Measurements from ENCODE around the gene CER1.

The CER1 gene

DNA sequence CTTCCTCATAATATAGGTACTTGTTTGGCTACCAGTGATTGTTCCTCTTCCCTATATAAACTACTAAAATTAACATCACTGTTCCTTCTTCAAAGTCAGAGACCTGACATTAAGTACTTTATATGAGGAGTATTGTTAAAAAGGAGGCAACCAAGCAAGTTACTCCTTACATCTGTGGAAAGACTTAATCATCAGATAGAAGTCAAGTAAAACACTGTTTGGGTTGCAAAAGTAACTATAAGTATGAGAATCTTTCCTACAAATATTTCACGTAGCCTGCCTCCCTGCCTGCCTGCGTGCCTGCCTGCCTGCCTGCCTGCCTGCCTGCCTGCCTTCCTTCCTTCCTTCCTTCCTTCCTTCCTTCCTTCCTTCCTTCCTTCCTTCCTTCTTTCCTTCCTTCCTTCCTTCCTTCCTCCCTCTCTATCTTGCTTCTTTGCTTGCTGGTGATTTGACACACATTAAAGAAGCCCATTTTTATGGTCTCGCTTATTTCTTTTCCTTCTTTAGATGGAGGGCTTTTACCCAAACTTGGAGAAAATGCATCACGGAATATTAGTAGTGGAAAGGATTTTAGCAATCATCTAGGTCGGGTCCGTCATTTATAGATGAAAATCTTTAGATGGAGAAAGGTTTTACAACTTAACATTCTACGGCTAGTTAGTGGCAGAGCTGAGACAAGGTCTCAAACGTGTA, 3.2 kb downstream of the CER1 start:
- Histone ChIP-seq H3K4me3 (ENCODE audit: insufficient read length, low read depth) (no peak overlapping the region), H3K4me1 (ENCODE audit: insufficient read depth, insufficient read length) (peaks cover 8% of the 10 kb centered on the region), H3K27me3 (ENCODE audit: insufficient read depth, insufficient read length) (peaks cover 74% of the 10 kb centered on the region), H3K9ac (ENCODE audit: insufficient read length, low read depth) (no peak overlapping the region), H3K36me3 (ENCODE audit: insufficient read depth, insufficient read length, low read length) (no peaks in the 10 kb centered on the region), H3K9me3 (ENCODE audit: insufficient read depth, low read length) (no peaks in the 10 kb centered on the region)
- DNase-seq (ENCODE audit: low read depth, low spot score), result no peak
- TF ChIP-seq SUZ12 (IDR thresholded peaks at IDR 0.05; ENCODE audit: extremely low read depth, insufficient read depth, insufficient read length), result no peak
- no peak for TF ChIP-seq YY1 (IDR thresholded peaks at IDR 0.05; ENCODE audit: insufficient read depth, insufficient read length)
- TF ChIP-seq ZNF274 (IDR thresholded peaks at IDR 0.05; ENCODE audit: low read depth, low read length), result no peak

- H3K4me3 ChIP-seq (ENCODE audit: insufficient read length, low read depth), result no peak overlapping the region
- TF ChIP-seq ZNF274 (IDR thresholded peaks at IDR 0.05; ENCODE audit: low read depth, low read length) (no peak), YY1 (IDR thresholded peaks at IDR 0.05; ENCODE audit: insufficient read depth, insufficient read length) (no peak), SUZ12 (IDR thresholded peaks at IDR 0.05; ENCODE audit: extremely low read depth, insufficient read depth, insufficient read length) (no peak)
- no peaks in the 10 kb centered on the region for H3K4me1 ChIP-seq (ENCODE audit: insufficient read depth, insufficient read length)
- peaks cover 32% of the 10 kb centered on the region for H3K27me3 ChIP-seq (ENCODE audit: insufficient read depth, insufficient read length)
- no peaks in the 10 kb centered on the region for H3K36me3 ChIP-seq (ENCODE audit: insufficient read depth, insufficient read length, low read length)
- H3K9me3 ChIP-seq (ENCODE audit: insufficient read depth, low read length), result no peaks in the 10 kb centered on the region
- H3K9ac ChIP-seq (ENCODE audit: insufficient read length, low read depth), result no peak overlapping the region
- DNase-seq (ENCODE audit: low read depth, low spot score), result no peak
Observed at GRCh38 chr9:14715102-14715501, 7.4 kb downstream of the CER1 start.

GRCh38 chr9:14713187-14713767, 9.3 kb downstream of the CER1 start:
- Histone ChIP-seq H3K4me3 (ENCODE audit: insufficient read length, low read depth) (no peak overlapping the region), H3K9ac (ENCODE audit: insufficient read length, low read depth) (no peak overlapping the region), H3K36me3 (ENCODE audit: insufficient read depth, insufficient read length, low read length) (no peaks in the 10 kb centered on the region), H3K9me3 (ENCODE audit: insufficient read depth, low read length) (no peaks in the 10 kb centered on the region), H3K4me1 (ENCODE audit: insufficient read depth, insufficient read length) (no peaks in the 10 kb centered on the region), H3K27me3 (ENCODE audit: insufficient read depth, insufficient read length) (peaks cover 13% of the 10 kb centered on the region)
- no peak for TF ChIP-seq SUZ12 (IDR thresholded peaks at IDR 0.05; ENCODE audit: extremely low read depth, insufficient read depth, insufficient read length)
- TF ChIP-seq ZNF274 (IDR thresholded peaks at IDR 0.05; ENCODE audit: low read depth, low read length), result no peak
- no peak for TF ChIP-seq YY1 (IDR thresholded peaks at IDR 0.05; ENCODE audit: insufficient read depth, insufficient read length)
- no peak for DNase-seq (ENCODE audit: low read depth, low spot score)

- no peak for DNase-seq (ENCODE audit: low read depth, low spot score)
- no peaks in the 10 kb centered on the region for H3K27me3 ChIP-seq (ENCODE audit: insufficient read depth, insufficient read length)
- no peak overlapping the region for H3K9ac ChIP-seq (ENCODE audit: insufficient read length, low read depth)
- no peaks in the 10 kb centered on the region for H3K4me1 ChIP-seq (ENCODE audit: insufficient read depth, insufficient read length)
- H3K4me3 ChIP-seq (ENCODE audit: insufficient read length, low read depth), result no peak overlapping the region
- H3K36me3 ChIP-seq (ENCODE audit: insufficient read depth, insufficient read length, low read length), result no peaks in the 10 kb centered on the region
- peaks cover 12% of the 10 kb centered on the region; the same call in 1 of the 2 replicates for H3K9me3 ChIP-seq (ENCODE audit: insufficient read depth, low read length)
- TF ChIP-seq SUZ12 (IDR thresholded peaks at IDR 0.05; ENCODE audit: extremely low read depth, insufficient read depth, insufficient read length) (no peak), ZNF274 (IDR thresholded peaks at IDR 0.05; ENCODE audit: low read depth, low read length) (no peak), YY1 (IDR thresholded peaks at IDR 0.05; ENCODE audit: insufficient read depth, insufficient read length) (no peak)
Observed at GRCh38 chr9:14710804-14711203, 11.7 kb downstream of the CER1 start.

DNA sequence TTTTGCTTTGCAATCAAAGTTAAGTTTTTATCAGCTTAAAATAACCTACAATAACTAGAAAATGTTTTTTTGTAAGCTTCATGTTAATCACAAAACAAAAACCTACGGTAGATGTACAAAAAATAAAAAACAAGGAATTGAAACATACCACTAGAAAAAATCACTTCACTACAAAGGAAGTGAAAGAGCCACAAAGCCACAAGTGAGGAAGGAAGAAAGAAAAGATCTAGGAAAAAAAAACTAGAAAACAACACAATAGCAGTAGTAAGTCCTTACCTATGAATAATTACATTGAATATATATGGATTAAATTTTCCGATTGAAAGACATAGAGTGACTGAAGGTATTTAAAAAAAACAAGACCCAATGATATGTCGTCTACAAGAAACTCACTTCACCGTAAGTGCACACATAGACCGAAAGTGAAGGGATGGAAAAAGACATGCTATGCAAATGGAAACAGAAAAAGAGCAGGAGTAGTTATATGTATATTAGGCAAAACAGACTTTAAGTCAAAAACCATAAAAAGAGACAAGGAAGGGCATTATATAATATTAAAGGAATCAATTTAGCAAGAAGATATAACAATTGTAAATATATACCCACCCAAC, 15.9 kb downstream of the CER1 start:
- H3K4me3 ChIP-seq (ENCODE audit: insufficient read length, low read depth), result no peak overlapping the region
- no peak overlapping the region for H3K9ac ChIP-seq (ENCODE audit: insufficient read length, low read depth)
- TF ChIP-seq ZNF274 (IDR thresholded peaks at IDR 0.05; ENCODE audit: low read depth, low read length) (no peak), YY1 (IDR thresholded peaks at IDR 0.05; ENCODE audit: insufficient read depth, insufficient read length) (no peak), SUZ12 (IDR thresholded peaks at IDR 0.05; ENCODE audit: extremely low read depth, insufficient read depth, insufficient read length) (no peak)
- DNase-seq (ENCODE audit: low read depth, low spot score), result no peak
- H3K9me3 ChIP-seq (ENCODE audit: insufficient read depth, low read length), result peaks cover 14% of the 10 kb centered on the region; the same call in 1 of the 2 replicates
- H3K36me3 ChIP-seq (ENCODE audit: insufficient read depth, insufficient read length, low read length), result no peaks in the 10 kb centered on the region
- H3K4me1 ChIP-seq (ENCODE audit: insufficient read depth, insufficient read length), result no peaks in the 10 kb centered on the region
- no peaks in the 10 kb centered on the region for H3K27me3 ChIP-seq (ENCODE audit: insufficient read depth, insufficient read length)

GRCh38 chr9:14705079-14705478, 17.5 kb downstream of the CER1 start:
- H3K4me1 ChIP-seq (ENCODE audit: insufficient read depth, insufficient read length), result no peaks in the 10 kb centered on the region
- H3K4me3 ChIP-seq (ENCODE audit: insufficient read length, low read depth), result no peak overlapping the region
- DNase-seq (ENCODE audit: low read depth, low spot score), result no peak
- no peaks in the 10 kb centered on the region for H3K36me3 ChIP-seq (ENCODE audit: insufficient read depth, insufficient read length, low read length)
- no peaks in the 10 kb centered on the region for H3K27me3 ChIP-seq (ENCODE audit: insufficient read depth, insufficient read length)
- H3K9me3 ChIP-seq (ENCODE audit: insufficient read depth, low read length), result peaks cover 14% of the 10 kb centered on the region; the same call in 1 of the 2 replicates
- no peak for TF ChIP-seq YY1 (IDR thresholded peaks at IDR 0.05; ENCODE audit: insufficient read depth, insufficient read length)
- no peak for TF ChIP-seq ZNF274 (IDR thresholded peaks at IDR 0.05; ENCODE audit: low read depth, low read length)
- no peak for TF ChIP-seq SUZ12 (IDR thresholded peaks at IDR 0.05; ENCODE audit: extremely low read depth, insufficient read depth, insufficient read length)
- no peak overlapping the region for H3K9ac ChIP-seq (ENCODE audit: insufficient read length, low read depth)

DNA sequence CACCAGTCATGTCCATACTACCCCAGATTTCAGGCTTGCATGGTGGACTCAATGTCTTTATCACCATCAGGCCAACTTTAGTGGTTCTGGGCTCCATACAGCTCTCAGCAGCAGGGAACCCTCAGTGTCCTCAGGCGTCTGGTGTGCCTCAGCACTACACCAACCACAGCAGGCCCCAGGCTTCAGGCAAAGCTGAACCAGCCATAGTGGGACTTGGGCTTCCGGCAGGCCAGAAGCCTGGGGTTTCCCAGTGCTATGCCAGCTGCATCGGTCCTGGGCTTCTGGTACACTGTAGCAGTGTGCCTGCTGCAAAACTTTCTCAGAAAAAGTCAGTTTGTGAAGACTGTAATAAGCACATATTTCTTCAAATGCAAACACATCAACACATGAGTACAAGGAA, 18.3 kb downstream of the CER1 start:
- H3K4me1 ChIP-seq (ENCODE audit: insufficient read depth, insufficient read length), result no peaks in the 10 kb centered on the region
- no peaks in the 10 kb centered on the region for H3K36me3 ChIP-seq (ENCODE audit: insufficient read depth, insufficient read length, low read length)
- H3K27me3 ChIP-seq (ENCODE audit: insufficient read depth, insufficient read length), result no peaks in the 10 kb centered on the region
- TF ChIP-seq ZNF274 (IDR thresholded peaks at IDR 0.05; ENCODE audit: low read depth, low read length), result no peak
- TF ChIP-seq YY1 (IDR thresholded peaks at IDR 0.05; ENCODE audit: insufficient read depth, insufficient read length), result no peak
- no peak for TF ChIP-seq SUZ12 (IDR thresholded peaks at IDR 0.05; ENCODE audit: extremely low read depth, insufficient read depth, insufficient read length)
- no peak overlapping the region for H3K9ac ChIP-seq (ENCODE audit: insufficient read length, low read depth)
- DNase-seq (ENCODE audit: low read depth, low spot score), result no peak
- peaks cover 14% of the 10 kb centered on the region; the same call in 1 of the 2 replicates for H3K9me3 ChIP-seq (ENCODE audit: insufficient read depth, low read length)
- no peak overlapping the region for H3K4me3 ChIP-seq (ENCODE audit: insufficient read length, low read depth)
